Sigmoid colon (tissue), 7 donors: ENCODE results near the gene CNTNAP5. TPM values are rescaled to one million over a fixed set of nuclear protein-coding genes. Genes with fewer than 3 reads are reported as not detected.

Source experiments
- DNase-seq: peaks from one replicate; pipeline ENCODE4 v3.0.0-alpha.2; 2019
- H3K27ac ChIP-seq, 4 donors: fragments of 200-600 bp; sonication (generic); one replicate each; pipeline ENCODE4 v1.5.1; 2016 to 2019; ENCODE audit warnings: mild to moderate bottlenecking in 1 of 4
- H3K27me3 ChIP-seq, 3 donors: fragments of 200-600 bp; sonication (generic); one replicate each; pipeline ENCODE4 v1.5.1; 2019; ENCODE audit warnings: mild to moderate bottlenecking in 1 of 3
- H3K36me3 ChIP-seq, 4 donors: fragments of 200-600 bp; sonication (generic); one replicate each; pipeline ENCODE4 v1.5.1; 2016 to 2019
- H3K4me1 ChIP-seq, 4 donors: fragments of 200-600 bp; sonication (generic); one replicate each; pipeline ENCODE4 v1.5.1; 2017 to 2019
- H3K4me3 ChIP-seq, 4 donors: fragments of 200-600 bp; sonication (generic); one replicate each; pipeline ENCODE4 v1.5.1; 2017 to 2019; ENCODE audit warnings: mild to moderate bottlenecking in 2 of 4, moderate library complexity in 1 of 4
- H3K9me3 ChIP-seq, 4 donors: fragments of 200-600 bp in 3 of 4; sonication (generic) in 3 of 4; one replicate each; pipeline versions ENCODE4 v1.5.1 to v1.6.1; 2013 to 2019
- EP300 ChIP-seq, 4 donors: sonication (generic); formaldehyde crosslinking; IDR thresholded peaks; one replicate each; pipeline ENCODE4 v1.6.1; 2017; ENCODE audit warnings: antibody characterized with exemption in 4 of 4
- POLR2A ChIP-seq, 2 donors: fragments of 450-650 bp; IDR thresholded peaks; one replicate each; pipeline ENCODE4 v1.6.1; 2016; ENCODE audit warnings: antibody characterized with exemption in 2 of 2, mild to moderate bottlenecking in 2 of 2, moderate library complexity in 2 of 2
- POLR2AphosphoS5 ChIP-seq, 4 donors: sonication (generic); formaldehyde crosslinking; IDR thresholded peaks; one replicate each; pipeline ENCODE4 v1.6.1; 2017; ENCODE audit warnings: antibody characterized with exemption in 4 of 4
- WGBS, 2 donors: extraction: QIAGEN DNeasy Blood & Tissue Kit; methylation state at CpG; one replicate each; pipeline ENCODE4 v1.1.7; 2013; 5-methylcytosine and 5-hydroxymethylcytosine counted together
- intact Hi-C: fragments of 100-400 bp; cut with DNase I; formaldehyde crosslinking; loops from one replicate; pipeline ENCODE4 v1.15.1; 2023
- polyA plus RNA-seq, 3 donors: library from polyadenylated mRNA; stranded (reverse); fragments of 200-250 nt; gene quantifications; one replicate each; pipeline ENCODE4 v1.2.3, GENCODE V29; 2013
- total RNA-seq, 4 donors: library from RNA; depleted of rRNA; stranded (reverse); fragments of >200 nt; gene quantifications; one replicate each; pipeline ENCODE4 v1.1.0, GENCODE V29; 2016
- TF ChIP-seq, protein P1 (sequence below), 4 experiments: fragments of 450-650 bp in 3 of 4; fragments of 200-600 bp in 1 of 4; IDR thresholded peaks; one replicate each; pipeline ENCODE4 v1.5.1; 2016 to 2019; ENCODE audit warnings: antibody characterized with exemption in 4 of 4, mild to moderate bottlenecking in 3 of 4, moderate library complexity in 2 of 4
- donor health status: healthy with polysubstance abuse.
- donor health status: Bipolar disorder and iron deficiency.
- donor health status: healthy.

Gene CNTNAP5
- total and polyA plus RNA-seq, 7 donors = 0.74 to 4.5 (median 1.5) TPM; not detected in 2

DNA sequence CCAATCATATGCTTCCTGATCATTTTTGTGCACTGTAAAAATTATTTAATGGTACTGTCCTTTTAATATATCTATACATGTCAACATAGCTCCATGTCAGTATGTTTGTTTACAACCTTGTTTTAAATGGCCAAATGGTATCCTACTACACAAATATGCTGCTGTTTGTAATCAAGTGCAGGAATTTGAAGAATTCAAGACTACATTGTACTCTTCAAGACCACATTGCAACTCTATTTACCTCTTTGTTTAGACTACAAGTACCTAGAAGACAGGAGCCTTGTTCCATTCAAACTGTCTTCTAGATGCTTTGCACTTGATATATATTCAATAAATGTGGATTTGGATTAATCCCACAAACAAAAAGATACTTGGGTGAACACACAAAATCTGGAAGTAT lies 41.7 kb downstream of the CNTNAP5 start:
- intact Hi-C loops = no loop called here
- Histone ChIP-seq H3K27ac (no peak overlapping the region), H3K4me1 (no peaks in the 10 kb centered on the region), H3K27me3 (no peaks in the 10 kb centered on the region), H3K36me3 (no peaks in the 10 kb centered on the region), H3K4me3 (no peak overlapping the region), H3K9me3 (no peaks in the 10 kb centered on the region)
- TF ChIP-seq EP300 (IDR thresholded peaks at IDR 0.05) (no peak), POLR2A (IDR thresholded peaks at IDR 0.05) (no peak), POLR2AphosphoS5 (IDR thresholded peaks at IDR 0.05) (no peak)
- TF ChIP-seq, protein P1, sequence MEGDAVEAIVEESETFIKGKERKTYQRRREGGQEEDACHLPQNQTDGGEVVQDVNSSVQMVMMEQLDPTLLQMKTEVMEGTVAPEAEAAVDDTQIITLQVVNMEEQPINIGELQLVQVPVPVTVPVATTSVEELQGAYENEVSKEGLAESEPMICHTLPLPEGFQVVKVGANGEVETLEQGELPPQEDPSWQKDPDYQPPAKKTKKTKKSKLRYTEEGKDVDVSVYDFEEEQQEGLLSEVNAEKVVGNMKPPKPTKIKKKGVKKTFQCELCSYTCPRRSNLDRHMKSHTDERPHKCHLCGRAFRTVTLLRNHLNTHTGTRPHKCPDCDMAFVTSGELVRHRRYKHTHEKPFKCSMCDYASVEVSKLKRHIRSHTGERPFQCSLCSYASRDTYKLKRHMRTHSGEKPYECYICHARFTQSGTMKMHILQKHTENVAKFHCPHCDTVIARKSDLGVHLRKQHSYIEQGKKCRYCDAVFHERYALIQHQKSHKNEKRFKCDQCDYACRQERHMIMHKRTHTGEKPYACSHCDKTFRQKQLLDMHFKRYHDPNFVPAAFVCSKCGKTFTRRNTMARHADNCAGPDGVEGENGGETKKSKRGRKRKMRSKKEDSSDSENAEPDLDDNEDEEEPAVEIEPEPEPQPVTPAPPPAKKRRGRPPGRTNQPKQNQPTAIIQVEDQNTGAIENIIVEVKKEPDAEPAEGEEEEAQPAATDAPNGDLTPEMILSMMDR (IDR thresholded peaks at IDR 0.05) = no peak
- no peak for DNase-seq

DNA sequence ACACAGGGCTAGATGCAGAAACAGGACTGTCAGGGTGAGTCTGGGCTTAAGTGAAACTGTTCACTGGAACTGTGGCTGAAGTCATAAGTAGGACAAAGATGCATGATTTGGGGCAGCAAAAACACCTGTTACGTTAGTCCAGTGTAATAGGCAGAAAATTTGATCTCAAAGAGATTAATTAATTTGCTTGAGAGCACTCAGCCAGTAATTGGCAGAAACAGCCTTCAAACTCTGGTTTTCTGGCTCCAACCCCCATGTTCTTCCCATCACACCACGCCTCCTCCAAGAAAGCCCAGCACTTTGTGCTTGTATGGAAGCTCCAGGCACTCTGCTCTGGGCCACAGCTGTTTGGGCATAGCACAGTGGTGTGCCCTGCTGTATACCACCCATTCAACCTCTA lies 54.0 kb downstream of the CNTNAP5 start:
- H3K4me3 ChIP-seq = no peak overlapping the region
- H3K9me3 ChIP-seq = no peaks in the 10 kb centered on the region
- intact Hi-C loops = no loop called here
- DNase-seq = no peak
- no peaks in the 10 kb centered on the region for H3K4me1 ChIP-seq
- no peaks in the 10 kb centered on the region for H3K27me3 ChIP-seq
- TF ChIP-seq POLR2AphosphoS5 (IDR thresholded peaks at IDR 0.05) (no peak), POLR2A (IDR thresholded peaks at IDR 0.05) (no peak)
- no peak overlapping the region for H3K27ac ChIP-seq
- H3K36me3 ChIP-seq = no peaks in the 10 kb centered on the region
- WGBS, 2 donors = 65 to 81% methylated on average over 2 of the region's 2 CpGs

DNA sequence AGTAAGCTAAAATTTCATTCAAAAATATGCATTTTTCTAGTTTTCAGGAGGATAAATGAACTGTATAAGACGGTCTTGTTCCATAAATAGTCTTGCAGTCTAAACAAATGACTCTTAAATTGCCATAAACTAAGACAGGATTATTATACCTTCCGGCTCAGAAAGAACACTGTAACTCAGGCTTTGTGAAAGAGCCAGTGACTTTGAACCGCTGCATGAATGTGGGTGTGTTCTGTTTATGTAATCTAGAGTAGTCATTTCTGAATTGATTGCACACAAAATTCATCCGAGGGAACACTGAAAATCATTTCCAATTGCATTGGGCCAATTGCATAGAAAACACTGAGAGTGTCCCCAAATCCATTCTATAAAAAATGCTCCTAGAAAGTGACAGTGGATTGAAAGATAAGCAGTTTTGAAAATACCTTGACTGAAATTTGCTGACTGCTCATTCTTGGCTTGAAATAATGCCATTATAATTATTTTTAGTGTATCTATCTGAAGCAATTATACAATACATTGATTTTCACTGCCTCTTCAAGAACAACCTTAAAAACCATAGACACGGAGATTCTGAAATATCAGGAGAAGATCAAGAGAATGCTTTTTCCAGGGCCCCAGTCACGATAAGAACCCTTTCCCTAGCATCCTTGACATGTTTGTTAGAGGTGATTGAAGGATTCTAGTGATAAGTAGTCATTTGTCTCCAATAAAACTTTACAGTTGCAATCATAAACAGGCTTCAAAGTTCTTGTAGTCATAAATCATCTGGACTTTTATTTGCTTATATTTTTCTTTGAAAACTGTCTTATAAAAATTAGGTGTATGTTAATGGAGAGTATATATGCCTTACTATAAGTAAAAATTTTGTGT lies 55.4 kb downstream of the CNTNAP5 start:
- H3K27me3 ChIP-seq = no peaks in the 10 kb centered on the region
- H3K4me3 ChIP-seq = no peak overlapping the region
- no peak for DNase-seq
- TF ChIP-seq EP300 (IDR thresholded peaks at IDR 0.05) (no peak), POLR2AphosphoS5 (IDR thresholded peaks at IDR 0.05) (no peak), POLR2A (IDR thresholded peaks at IDR 0.05) (no peak)
- TF ChIP-seq, protein P1 (IDR thresholded peaks at IDR 0.05) = no peak
- intact Hi-C loops = no loop called here
- H3K4me1 ChIP-seq = no peaks in the 10 kb centered on the region
- no peaks in the 10 kb centered on the region for H3K9me3 ChIP-seq
- no peaks in the 10 kb centered on the region for H3K36me3 ChIP-seq
- WGBS, 2 donors = 9 to 49% methylated on average over 6 of the region's 6 CpGs
- no peak overlapping the region for H3K27ac ChIP-seq

DNA sequence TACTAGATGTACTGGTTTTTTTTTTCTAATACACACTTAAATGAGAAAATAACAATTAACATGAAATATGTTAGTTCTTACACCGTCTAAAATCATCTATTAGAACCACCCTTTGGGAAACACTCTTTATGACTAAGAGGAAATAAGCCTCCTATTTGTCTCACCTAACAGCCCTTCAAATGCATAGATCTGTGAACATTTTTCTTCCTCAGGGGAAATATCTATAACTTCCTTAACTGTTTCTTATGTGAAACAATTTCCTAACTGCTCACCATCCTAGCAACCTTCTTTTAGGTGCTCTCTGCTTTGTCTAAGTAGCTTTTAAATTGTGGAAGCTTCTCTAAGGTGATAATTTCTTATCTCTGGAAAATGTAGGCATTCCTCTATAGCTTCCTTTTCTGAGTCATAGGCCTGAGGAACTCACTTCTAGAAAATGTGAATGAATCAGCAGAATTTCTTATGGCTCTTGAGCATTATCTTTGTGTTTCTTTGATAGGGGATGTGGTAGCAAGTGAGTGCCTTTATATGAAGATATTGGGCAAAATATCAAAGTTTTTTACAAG lies 56.1 kb downstream of the CNTNAP5 start:
- intact Hi-C loops = no loop called here
- no peak for TF ChIP-seq POLR2A (IDR thresholded peaks at IDR 0.05)
- TF ChIP-seq, protein P1 (IDR thresholded peaks at IDR 0.05) = no peak
- TF ChIP-seq POLR2AphosphoS5 (IDR thresholded peaks at IDR 0.05) = no peak
- TF ChIP-seq EP300 (IDR thresholded peaks at IDR 0.05) = no peak

DNA sequence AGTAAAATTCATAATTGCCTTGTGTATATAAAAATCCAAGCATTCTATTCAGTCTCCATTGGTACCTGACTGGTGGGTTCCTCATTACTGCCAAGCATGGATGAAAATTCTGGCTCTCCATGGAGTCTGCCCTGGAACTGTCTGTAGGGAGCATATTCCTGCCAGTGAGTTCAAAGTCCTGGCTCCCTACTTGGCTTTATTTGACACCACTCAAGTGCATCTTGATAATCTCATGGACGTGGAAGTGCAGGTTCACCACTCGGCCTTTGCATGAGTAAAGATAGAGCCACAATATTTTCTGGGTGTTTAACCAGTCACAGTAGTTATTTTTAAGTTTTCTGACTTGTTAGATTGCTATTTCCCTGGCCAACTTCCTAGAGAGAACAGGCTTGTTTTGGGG lies 63.5 kb downstream of the CNTNAP5 start:
- DNase-seq = no peak
- H3K4me1 ChIP-seq = no peaks in the 10 kb centered on the region
- no peaks in the 10 kb centered on the region for H3K36me3 ChIP-seq
- intact Hi-C loops = no loop called here
- no peaks in the 10 kb centered on the region for H3K9me3 ChIP-seq
- H3K4me3 ChIP-seq = no peak overlapping the region
- TF ChIP-seq EP300 (IDR thresholded peaks at IDR 0.05) (no peak), POLR2A (IDR thresholded peaks at IDR 0.05) (no peak), POLR2AphosphoS5 (IDR thresholded peaks at IDR 0.05) (peak in 1 of 4 donors; percentile 49)
- H3K27ac ChIP-seq = no peak overlapping the region
- WGBS, 2 donors = 50 to 70% methylated on average over 2 of the region's 2 CpGs
- no peaks in the 10 kb centered on the region for H3K27me3 ChIP-seq

More for the DNA sequence above, 56.1 kb downstream of the CNTNAP5 start:
- H3K9me3 ChIP-seq = no peaks in the 10 kb centered on the region
- H3K4me1 ChIP-seq = no peaks in the 10 kb centered on the region
- no peaks in the 10 kb centered on the region for H3K36me3 ChIP-seq
- H3K27me3 ChIP-seq = no peaks in the 10 kb centered on the region
- H3K4me3 ChIP-seq = no peak overlapping the region
- H3K27ac ChIP-seq = no peak overlapping the region
- WGBS, 2 donors = 0 to 19% methylated on average over 1 of the region's 1 CpG
- no peak for DNase-seq
